Stimulated activated CD8-positive, alpha-beta memory T cell treated with anti-CD3 and anti-CD28 coated beads, Interleukin-4, amount 100 ng/mL, for 1 hour (primary cell): ENCODE measurements around the gene NFILZ.

ENCODE experiments used
- DNase-seq, 2 donors: peaks; one replicate each; pipeline ENCODE4 v3.0.0-alpha.2; 2020; ENCODE audit warnings: low read depth in 2 of 2, low spot score in 1 of 2

NFILZ gene

GRCh38 chr19:8641221-8641907 lies 10.9 kb downstream of the NFILZ start:
- DNase-seq, result no peak

- no peak for DNase-seq
Observed at GRCh38 chr19:8641908-8642547, 11.6 kb downstream of the NFILZ start.

- no peak for DNase-seq
Observed at GRCh38 chr19:8642561-8642960, 12.1 kb downstream of the NFILZ start.

- DNase-seq, result no peak
Observed at GRCh38 chr19:8643860-8644653, 13.6 kb downstream of the NFILZ start.

- no peak for DNase-seq
Observed at GRCh38 chr19:8648240-8648639, 17.8 kb downstream of the NFILZ start.

GRCh38 chr19:8654591-8655339 lies 24.3 kb downstream of the NFILZ start:
- peak; percentile 44 to 47 for DNase-seq

- peak in 1 of 2 donors; percentile 15 for DNase-seq
Observed at GRCh38 chr19:8655340-8655709, 24.9 kb downstream of the NFILZ start.

- no peak for DNase-seq
Observed at GRCh38 chr19:8657869-8658268, 27.4 kb downstream of the NFILZ start.

GRCh38 chr19:8659905-8660304 lies 29.5 kb downstream of the NFILZ start:
- no peak for DNase-seq

- DNase-seq, result no peak
Observed at GRCh38 chr19:8662263-8662662, 31.8 kb downstream of the NFILZ start.

- DNase-seq, result no peak
Observed at GRCh38 chr19:8663920-8664670, 33.7 kb downstream of the NFILZ start.

GRCh38 chr19:8664671-8665057 lies 34.2 kb downstream of the NFILZ start:
- no peak for DNase-seq

- no peak for DNase-seq
Observed at GRCh38 chr19:8665468-8666213, 35.2 kb downstream of the NFILZ start.

GRCh38 chr19:8666814-8667405 lies 36.5 kb downstream of the NFILZ start:
- DNase-seq, result no peak

GRCh38 chr19:8673276-8673891 lies 43.0 kb downstream of the NFILZ start:
- DNase-seq, result no peak

GRCh38 chr19:8675066-8675465 lies 44.6 kb downstream of the NFILZ start:
- no peak for DNase-seq

GRCh38 chr19:8678244-8678807 lies 47.9 kb downstream of the NFILZ start:
- DNase-seq, result no peak
